OCI-LY1 (cell line): ENCODE results near the gene MYO19.
A peak's percentile ranks its signal among the peaks of the same experiment; 100 is the strongest.

Experiments used
- H2AFZ ChIP-seq: fragments of 200-600 bp; sonication (generic), shearing (Covaris generic); 2 replicates; pipeline ENCODE4 v1.6.0; 2014; ENCODE audit warnings: antibody characterized with exemption, mild to moderate bottlenecking, low read length
- H3F3A ChIP-seq: fragments of 200-600 bp; sonication (generic), shearing (Covaris generic); 2 replicates; pipeline ENCODE4 v1.6.0; 2014; ENCODE audit warnings: mild to moderate bottlenecking, antibody characterized with exemption, low read length, moderate library complexity; ENCODE audit not compliant: insufficient read depth
- H3K27ac ChIP-seq: fragments of 200-600 bp; sonication (generic); 2 replicates; pipeline ENCODE4 v1.5.1; 2014; ENCODE audit warnings: low read length, mixed run types, mild to moderate bottlenecking, low read depth; ENCODE audit not compliant: poor library complexity, severe bottlenecking
- H3K27me3 ChIP-seq: fragments of 200-600 bp; sonication (generic); 2 replicates; pipeline ENCODE4 v1.6.0; 2014; ENCODE audit warnings: antibody characterized with exemption, mild to moderate bottlenecking, low read length, moderate library complexity; ENCODE audit not compliant: insufficient read depth
- H3K36me3 ChIP-seq: fragments of 200-600 bp; sonication (generic); 2 replicates; pipeline ENCODE4 v1.6.1; 2014; ENCODE audit warnings: mild to moderate bottlenecking, antibody characterized with exemption, low read length, moderate library complexity, mixed read lengths; ENCODE audit not compliant: insufficient read depth
- H3K4me1 ChIP-seq: fragments of 200-600 bp; sonication (generic); 2 replicates; pipeline ENCODE4 v1.5.1; 2014; ENCODE audit warnings: mild to moderate bottlenecking, low read length, moderate library complexity; ENCODE audit not compliant: insufficient read depth, severe bottlenecking
- H3K4me2 ChIP-seq: fragments of 200-600 bp; sonication (generic), shearing (Covaris generic); 2 replicates; pipeline ENCODE4 v1.6.1; 2014; ENCODE audit warnings: low read length
- H3K4me3 ChIP-seq: fragments of 200-600 bp; sonication (generic); 2 replicates; pipeline ENCODE4 v1.5.1; 2014; ENCODE audit warnings: low read length, low read depth, mild to moderate bottlenecking, mixed read lengths; ENCODE audit not compliant: poor library complexity, severe bottlenecking
- H3K79me2 ChIP-seq: fragments of 200-600 bp; shearing (Covaris generic); 2 replicates; pipeline ENCODE4 v1.6.1; 2016; ENCODE audit warnings: mixed run types, low read length, mixed read lengths; ENCODE audit not compliant: insufficient read depth
- H3K9ac ChIP-seq: fragments of 200-600 bp; sonication (generic), shearing (Covaris generic); 2 replicates; pipeline ENCODE4 v1.6.1; 2014; ENCODE audit warnings: mild to moderate bottlenecking, low read length, mixed read lengths
- H3K9me2 ChIP-seq: fragments of 200-600 bp; sonication (generic), shearing (Covaris generic); 2 replicates; pipeline ENCODE4 v1.6.1; 2014; ENCODE audit warnings: low read depth, mild to moderate bottlenecking, low read length, mixed read lengths
- H3K9me3 ChIP-seq: fragments of 200-600 bp; shearing (Covaris generic); 2 replicates; pipeline ENCODE4 v1.6.1; 2014; ENCODE audit warnings: low read length, mixed read lengths
- H4K20me1 ChIP-seq: fragments of 200-600 bp; sonication (generic), shearing (Covaris generic); 2 replicates; pipeline ENCODE4 v1.6.0; 2016; ENCODE audit warnings: mild to moderate bottlenecking, low read length; ENCODE audit not compliant: insufficient read depth
- EZH2 ChIP-seq: fragments of 200-600 bp; sonication (generic), shearing (Covaris generic); IDR thresholded peaks from 2 replicates; pipeline ENCODE4 v1.8.0; 2017; ENCODE audit warnings: borderline replicate concordance, mixed run types, mild to moderate bottlenecking, antibody characterized with exemption, low read length, moderate library complexity, mixed read lengths
- TF ChIP-seq, protein P1 (sequence below): fragments of 200-600 bp; sonication (generic), shearing (Covaris generic); IDR thresholded peaks from 2 replicates; pipeline ENCODE4 v1.5.1; 2017; ENCODE audit warnings: mild to moderate bottlenecking, antibody characterized with exemption, low read length, moderate library complexity, mixed read lengths

The MYO19 gene

DNA sequence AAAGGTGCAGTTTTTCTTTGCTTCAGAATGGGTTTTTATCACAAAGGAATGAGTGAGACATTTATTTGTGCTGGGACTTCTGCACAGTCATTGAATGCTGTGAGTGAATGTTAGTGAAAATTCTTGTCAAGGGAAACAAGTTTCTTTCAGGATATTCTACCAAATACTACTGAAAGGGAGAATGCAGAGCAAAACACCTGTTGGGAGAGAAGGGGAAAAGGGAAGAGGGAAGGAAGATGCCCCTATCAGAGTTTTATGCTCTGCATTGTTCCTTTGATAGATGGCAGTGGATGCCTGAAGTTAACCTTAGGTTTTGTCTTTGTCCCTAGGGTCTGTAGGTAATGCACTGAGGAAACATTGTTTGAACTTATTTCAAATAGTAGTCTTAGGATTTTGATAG is 13.1 kb upstream of the MYO19 start:
- peak overlapping the region; percentile 92 for H3K27ac ChIP-seq
- H3K79me2 ChIP-seq: peaks cover 83% of the 10 kb centered on the region
- no peaks in the 10 kb centered on the region for H3K9me3 ChIP-seq
- H3K4me1 ChIP-seq: peaks cover 59% of the 10 kb centered on the region
- H3K36me3 ChIP-seq: peaks cover 25% of the 10 kb centered on the region
- H3K27me3 ChIP-seq: no peaks in the 10 kb centered on the region
- peak overlapping the region; percentile 80 for H3K4me2 ChIP-seq
- peak overlapping the region; percentile 89 for H3K9ac ChIP-seq
- H3K4me3 ChIP-seq: peak overlapping the region; percentile 83
- no peak for TF ChIP-seq EZH2
- TF ChIP-seq, protein P1, sequence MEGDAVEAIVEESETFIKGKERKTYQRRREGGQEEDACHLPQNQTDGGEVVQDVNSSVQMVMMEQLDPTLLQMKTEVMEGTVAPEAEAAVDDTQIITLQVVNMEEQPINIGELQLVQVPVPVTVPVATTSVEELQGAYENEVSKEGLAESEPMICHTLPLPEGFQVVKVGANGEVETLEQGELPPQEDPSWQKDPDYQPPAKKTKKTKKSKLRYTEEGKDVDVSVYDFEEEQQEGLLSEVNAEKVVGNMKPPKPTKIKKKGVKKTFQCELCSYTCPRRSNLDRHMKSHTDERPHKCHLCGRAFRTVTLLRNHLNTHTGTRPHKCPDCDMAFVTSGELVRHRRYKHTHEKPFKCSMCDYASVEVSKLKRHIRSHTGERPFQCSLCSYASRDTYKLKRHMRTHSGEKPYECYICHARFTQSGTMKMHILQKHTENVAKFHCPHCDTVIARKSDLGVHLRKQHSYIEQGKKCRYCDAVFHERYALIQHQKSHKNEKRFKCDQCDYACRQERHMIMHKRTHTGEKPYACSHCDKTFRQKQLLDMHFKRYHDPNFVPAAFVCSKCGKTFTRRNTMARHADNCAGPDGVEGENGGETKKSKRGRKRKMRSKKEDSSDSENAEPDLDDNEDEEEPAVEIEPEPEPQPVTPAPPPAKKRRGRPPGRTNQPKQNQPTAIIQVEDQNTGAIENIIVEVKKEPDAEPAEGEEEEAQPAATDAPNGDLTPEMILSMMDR: no peak
- peaks cover 3% of the 10 kb centered on the region; the same call in 1 of the 2 replicates for H4K20me1 ChIP-seq
- H3F3A ChIP-seq: peaks cover 5% of the 10 kb centered on the region; the same call in 1 of the 2 replicates
- no peaks in the 10 kb centered on the region for H3K9me2 ChIP-seq
- H2AFZ ChIP-seq: no peak overlapping the region

DNA sequence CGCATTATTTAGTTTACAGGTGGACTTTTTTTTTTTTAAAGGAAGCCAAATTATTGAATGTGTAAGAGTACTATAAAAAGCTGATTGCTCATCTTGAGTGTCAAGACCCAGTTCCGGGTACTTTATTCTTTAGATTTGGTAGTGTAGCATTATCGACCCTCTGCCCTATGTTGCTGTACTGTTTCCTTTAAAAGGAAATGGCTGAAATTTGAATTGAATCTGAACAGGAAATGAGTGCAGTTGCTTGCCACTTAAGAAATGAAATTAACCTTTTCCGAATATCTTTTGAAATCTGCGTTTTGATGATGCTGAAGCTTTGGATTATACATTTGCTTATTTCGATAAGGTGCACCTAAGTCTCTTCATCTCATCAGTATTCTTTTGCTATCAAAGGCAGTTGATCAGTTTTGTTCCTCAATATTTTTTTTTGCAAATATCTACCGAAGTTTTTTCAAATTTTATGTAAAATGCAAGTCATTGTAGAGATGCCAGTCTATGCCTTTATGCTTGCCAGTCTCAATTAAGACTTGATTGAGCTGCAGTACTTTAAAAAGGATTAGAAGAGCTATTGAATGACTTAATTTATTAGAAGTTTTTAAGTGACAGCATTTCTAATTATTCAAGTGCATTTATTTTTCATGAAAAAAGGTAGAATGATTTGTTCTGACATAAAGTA is 11.9 kb upstream of the MYO19 start:
- no peaks in the 10 kb centered on the region for H3K9me2 ChIP-seq
- H3K4me1 ChIP-seq: peaks cover 51% of the 10 kb centered on the region
- no peaks in the 10 kb centered on the region for H3K9me3 ChIP-seq
- peak overlapping the region; percentile 89 for H3K9ac ChIP-seq
- TF ChIP-seq EZH2: no peak
- TF ChIP-seq, protein P1: no peak
- H3K36me3 ChIP-seq: peaks cover 25% of the 10 kb centered on the region
- H3K79me2 ChIP-seq: peaks cover 71% of the 10 kb centered on the region
- peaks cover 5% of the 10 kb centered on the region; the same call in 1 of the 2 replicates for H3F3A ChIP-seq
- no peaks in the 10 kb centered on the region for H3K27me3 ChIP-seq
- peak overlapping the region; percentile 92 for H3K27ac ChIP-seq
- H3K4me3 ChIP-seq: peak overlapping the region; percentile 83
- peak overlapping the region; percentile 80 for H3K4me2 ChIP-seq
- peaks cover 3% of the 10 kb centered on the region; the same call in 1 of the 2 replicates for H4K20me1 ChIP-seq
- H2AFZ ChIP-seq: no peak overlapping the region

DNA sequence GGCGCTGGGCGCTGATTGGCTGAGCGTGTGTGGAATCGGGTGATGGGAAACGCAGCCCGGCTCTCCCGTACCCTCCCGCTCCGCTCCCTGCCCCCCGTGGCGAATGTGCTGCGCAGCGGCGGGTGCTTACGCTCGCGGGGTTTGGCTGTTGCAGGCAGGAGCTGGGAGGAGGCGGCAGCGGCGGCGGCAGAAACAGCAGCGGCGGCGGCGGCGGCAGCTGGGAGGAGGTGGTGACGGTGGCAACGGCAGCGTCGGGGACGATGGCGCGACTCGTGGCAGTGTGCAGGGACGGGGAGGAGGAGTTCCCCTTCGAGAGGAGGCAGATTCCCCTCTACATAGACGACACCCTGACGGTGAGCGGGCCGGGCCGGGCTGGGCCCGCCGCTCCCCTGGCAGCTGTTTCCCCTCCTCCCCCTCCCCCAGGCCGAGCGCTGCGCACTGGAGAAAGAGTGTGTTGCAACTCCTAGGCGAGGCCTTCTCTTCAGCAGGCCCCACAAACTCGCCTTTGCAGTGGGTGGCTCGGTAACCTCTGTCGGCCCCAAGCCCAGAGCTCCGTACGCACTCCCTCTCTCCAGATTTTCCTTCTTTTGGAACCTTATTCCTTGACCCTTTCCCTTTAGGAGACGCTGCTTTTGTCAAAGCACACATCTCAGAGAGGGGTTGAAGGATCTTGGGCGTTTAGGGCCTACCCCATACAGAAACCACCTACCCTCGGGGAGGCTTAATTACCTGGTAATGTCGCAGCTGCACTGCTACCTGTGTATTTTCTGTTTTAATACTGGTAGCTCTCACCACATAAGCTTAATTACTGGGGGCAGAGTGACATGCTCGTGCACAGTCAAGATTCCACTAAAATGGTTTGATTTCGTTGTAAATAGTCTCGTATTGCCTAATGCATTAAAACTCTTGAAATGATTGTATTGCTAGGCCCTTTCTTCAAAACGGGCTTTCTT is 11.1 kb upstream of the MYO19 start:
- Histone ChIP-seq H4K20me1 (peaks cover 3% of the 10 kb centered on the region; the same call in 1 of the 2 replicates), H3K79me2 (peaks cover 63% of the 10 kb centered on the region), H3K27ac (peak overlapping the region; percentile 92), H3K4me3 (peak overlapping the region; percentile 83), H3K9ac (peak overlapping the region; percentile 89), H3F3A (peaks cover 5% of the 10 kb centered on the region; the same call in 1 of the 2 replicates), H3K9me2 (no peaks in the 10 kb centered on the region), H3K36me3 (peaks cover 25% of the 10 kb centered on the region), H3K9me3 (no peaks in the 10 kb centered on the region), H2AFZ (no peak overlapping the region), H3K27me3 (no peaks in the 10 kb centered on the region), H3K4me1 (peaks cover 47% of the 10 kb centered on the region), H3K4me2 (peak overlapping the region; percentile 80)
- TF ChIP-seq EZH2: no peak
- TF ChIP-seq, protein P1: no peak
